Esophagus mucosa (tissue), 1 donor: ENCODE results near the gene KRT8. TPM values are rescaled to one million over a fixed set of nuclear protein-coding genes. Genes with fewer than 3 reads are reported as not detected.

Experiments
- ATAC-seq: fragments of 200-7000 bp; cut with Tn5 transposase; one replicate; pipeline ENCODE4 v1.9.1; 2020
- total RNA-seq: library from RNA; stranded (reverse); gene quantifications from one replicate; pipeline ENCODE4 v1.2.4, GENCODE V29; 2023
- donor health status: DM: yes; HTN: yes; CAD: no.

KRT8 gene
- total RNA-seq, 1 donor from 2014 or later: 40.1 TPM

GRCh38 chr12:52925717-52926595 lies 21.1 kb upstream of the KRT8 start:
- peak; percentile 56 for ATAC-seq

- no peak for ATAC-seq
Observed at GRCh38 chr12:52924764-52925716, 20.2 kb upstream of the KRT8 start.

GRCh38 chr12:52921488-52922165 lies 16.8 kb upstream of the KRT8 start:
- ATAC-seq: no peak

DNA sequence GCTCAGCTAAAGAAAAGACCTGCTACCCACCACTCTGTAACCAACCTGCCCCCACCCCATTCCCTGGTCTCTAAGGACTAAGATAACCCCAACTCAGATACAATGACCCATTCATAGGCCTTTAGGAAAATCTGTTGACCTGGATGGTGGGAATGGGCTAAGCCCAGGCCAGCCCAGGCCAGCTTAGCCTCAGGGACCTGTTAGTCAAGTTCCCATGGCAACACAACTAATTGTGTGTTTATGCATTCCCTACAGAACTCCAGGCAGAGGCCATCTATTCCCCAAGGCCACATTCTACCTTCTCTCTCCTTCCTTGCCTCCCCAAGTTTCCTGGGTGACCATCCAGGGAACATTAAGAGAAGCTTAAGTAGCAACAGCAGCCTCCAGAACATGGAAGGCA lies 16.1 kb upstream of the KRT8 start:
- ATAC-seq: no peak

- ATAC-seq: no peak
Observed at GRCh38 chr12:52918784-52919183, 13.9 kb upstream of the KRT8 start.

DNA sequence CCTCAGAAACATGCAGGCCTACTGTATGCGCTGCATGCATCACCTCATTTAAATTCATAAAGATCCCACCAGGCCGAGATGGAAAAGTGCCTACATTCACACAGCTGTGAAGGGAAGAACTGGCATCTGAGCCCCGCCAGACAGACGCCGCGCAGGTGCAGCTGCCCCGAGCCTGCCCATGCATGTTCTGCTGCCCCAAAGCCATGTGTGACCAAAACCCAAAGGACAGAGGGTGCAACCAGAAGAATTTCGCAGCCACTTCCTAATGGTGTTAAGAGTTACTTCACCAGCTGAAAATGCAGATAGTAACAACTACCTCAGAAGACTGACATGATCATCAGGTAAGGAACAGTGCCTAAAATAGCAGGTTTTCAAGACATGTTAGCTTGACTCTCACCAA lies 13.5 kb upstream of the KRT8 start:
- peak; percentile 36 for ATAC-seq

- no peak for ATAC-seq
Observed at GRCh38 chr12:52917800-52918199, 12.9 kb upstream of the KRT8 start.

- no peak for ATAC-seq
Observed at GRCh38 chr12:52916216-52916615, 11.3 kb upstream of the KRT8 start.

- ATAC-seq: no peak
Observed at GRCh38 chr12:52915637-52916036, 10.8 kb upstream of the KRT8 start.

- no peak for ATAC-seq
Observed at GRCh38 chr12:52914576-52915121, 9.8 kb upstream of the KRT8 start.

GRCh38 chr12:52913431-52913821 lies 8.6 kb upstream of the KRT8 start:
- ATAC-seq: no peak

DNA sequence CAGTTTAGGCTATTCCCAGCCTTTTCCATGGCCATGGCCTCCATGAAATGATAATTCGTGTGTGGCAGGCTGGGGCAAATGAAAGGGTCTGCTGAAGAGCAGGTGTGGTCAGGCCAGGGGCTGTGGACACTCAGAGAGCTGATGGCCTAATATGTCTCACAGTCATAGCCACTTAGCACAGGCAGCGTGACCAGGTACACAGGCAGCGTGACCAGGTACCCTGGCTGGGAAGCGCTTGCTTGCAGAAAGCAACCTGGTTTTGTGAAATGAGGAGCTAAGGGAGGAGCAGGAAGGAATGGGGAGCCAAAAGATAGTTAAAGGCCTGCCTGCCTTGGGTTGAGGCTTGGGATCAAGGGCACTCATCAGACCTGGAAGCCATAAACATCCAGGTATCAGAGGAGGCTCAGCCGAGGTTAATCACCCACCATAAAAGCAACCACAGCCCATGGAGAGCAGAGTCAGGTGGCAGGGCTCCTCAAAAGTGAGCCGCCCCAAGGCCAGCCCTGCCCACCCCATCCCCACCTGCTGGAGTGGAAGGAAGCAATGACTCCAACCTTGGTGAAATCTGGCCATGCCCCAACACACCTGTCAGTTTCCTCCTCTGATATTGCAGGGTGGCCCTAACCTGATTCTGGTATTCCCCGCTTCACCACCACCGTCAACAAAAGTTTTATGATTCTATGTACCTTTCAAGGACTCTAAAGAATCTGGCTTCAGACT lies 8.0 kb upstream of the KRT8 start:
- no peak for ATAC-seq

- no peak for ATAC-seq
Observed at GRCh38 chr12:52910248-52910883, 5.5 kb upstream of the KRT8 start.

DNA sequence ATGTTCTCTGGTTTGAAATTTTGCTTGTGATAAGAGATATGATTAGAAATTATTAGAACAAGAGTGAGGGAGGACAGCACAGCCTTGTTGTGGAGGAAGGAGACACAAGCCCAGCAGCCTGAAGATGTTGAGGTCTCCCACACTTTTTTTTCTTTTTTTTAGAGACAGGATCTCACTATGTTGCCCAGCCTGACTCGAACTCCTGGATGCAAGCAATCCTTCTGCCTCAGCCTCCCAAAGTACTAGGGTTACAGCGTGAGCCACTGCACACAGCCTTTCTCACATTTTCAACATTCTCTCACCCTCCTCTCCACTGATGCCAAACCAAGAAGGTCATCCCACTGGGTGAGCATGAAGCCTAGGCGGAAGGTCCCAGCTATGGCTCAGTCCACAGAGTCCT lies 4.9 kb upstream of the KRT8 start:
- ATAC-seq: no peak

- no peak for ATAC-seq
Observed at GRCh38 chr12:52909331-52909730, 4.5 kb upstream of the KRT8 start.

DNA sequence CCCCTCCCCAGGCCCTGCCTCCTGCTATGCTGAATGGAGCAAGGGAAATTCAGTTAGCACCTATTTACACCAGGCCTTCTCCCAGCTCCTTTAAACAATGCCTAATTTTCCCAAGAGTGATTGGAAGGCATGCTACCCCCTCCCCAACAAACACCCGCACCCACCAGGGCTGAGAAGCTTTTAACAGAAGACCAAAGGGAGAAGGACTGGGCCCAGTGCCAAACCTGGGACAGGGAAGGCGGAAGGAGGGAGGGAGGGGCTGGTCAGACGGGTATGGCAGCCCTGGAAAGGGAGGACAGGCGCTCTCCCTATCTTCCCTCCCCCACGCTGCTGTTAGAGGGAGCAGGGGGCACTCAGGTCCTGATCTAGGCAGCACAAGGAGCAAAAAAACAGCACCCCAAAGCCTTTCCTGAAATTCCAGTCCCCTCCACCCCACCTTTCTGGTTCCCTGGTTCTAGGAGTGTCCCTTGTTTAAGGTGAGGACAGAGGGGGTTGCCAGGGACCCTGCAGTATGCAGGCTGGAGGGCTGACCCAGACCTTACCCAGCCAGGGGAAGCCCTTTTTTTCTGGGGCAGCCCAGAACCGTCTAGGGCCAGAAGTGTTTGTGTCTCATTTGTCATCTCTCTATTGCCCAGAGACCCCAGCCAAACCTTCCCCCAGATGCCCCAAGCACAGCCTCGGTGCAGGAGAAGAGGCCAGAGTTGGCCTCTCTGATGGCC lies 2.4 kb upstream of the KRT8 start:
- ATAC-seq: peak; percentile 58

DNA sequence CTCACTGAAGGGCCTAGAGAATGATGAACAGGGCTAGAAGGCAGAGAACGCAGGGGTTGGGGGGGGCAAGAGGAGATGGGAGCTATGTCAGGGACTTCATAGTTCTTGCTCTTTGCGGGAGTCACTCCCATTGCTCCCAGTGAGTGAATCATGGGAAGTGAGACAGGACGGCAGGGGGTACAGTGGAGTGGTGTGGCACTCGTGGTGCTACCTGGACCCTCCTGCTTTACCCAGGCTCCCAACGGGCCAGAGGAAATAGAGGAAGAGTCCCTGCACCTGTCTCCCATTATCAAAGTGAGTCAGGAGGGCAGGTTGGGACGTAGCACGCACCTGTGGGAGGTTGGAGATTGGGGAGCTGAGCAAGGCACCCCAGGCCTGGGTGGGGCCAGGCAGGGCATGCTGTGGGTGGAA lies 1.3 kb upstream of the KRT8 start:
- peak; percentile 78 for ATAC-seq

DNA sequence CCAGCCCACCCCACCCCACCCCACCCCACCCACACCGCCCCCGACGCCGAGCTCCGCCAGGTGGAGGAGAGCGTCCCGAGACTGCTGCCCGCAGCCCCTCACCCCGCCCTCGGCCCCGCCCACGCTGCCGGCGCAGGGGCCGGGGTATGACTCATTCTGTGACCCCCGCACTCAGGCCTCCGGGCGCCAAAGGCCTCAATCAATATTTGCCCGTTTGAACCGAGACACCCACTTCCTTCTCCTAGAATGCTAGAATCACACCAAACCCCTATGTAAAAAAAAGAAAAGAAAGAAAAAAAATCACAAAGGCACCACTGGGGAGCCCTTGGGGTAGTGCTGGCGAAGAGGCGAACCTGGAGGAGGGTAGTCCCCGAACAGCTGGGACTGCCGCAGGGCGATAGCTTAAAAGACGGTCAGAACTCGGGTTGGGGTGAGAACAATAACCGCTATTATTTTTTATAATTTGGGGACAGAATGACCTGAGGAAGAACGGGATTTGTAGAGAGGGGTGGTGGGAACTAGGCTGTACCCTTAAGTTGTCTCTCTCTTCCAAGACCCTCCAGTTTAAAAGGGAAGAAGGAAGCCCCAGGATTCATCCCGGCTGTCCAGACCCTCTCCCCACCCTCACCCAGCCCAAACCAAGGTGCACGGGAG lies 894 bp downstream of the KRT8 start:
- ATAC-seq: no peak

GRCh38 chr12:52903285-52903854 lies 1.5 kb downstream of the KRT8 start:
- peak; percentile 52 for ATAC-seq
